ENCODE data around the gene COL23A1.
"Not testable (repeated sequence)": the region's sequence is repeated elsewhere in the genome, so short reads cannot be mapped to it uniquely, and the experiment has no call there.

Gene COL23A1

DNA sequence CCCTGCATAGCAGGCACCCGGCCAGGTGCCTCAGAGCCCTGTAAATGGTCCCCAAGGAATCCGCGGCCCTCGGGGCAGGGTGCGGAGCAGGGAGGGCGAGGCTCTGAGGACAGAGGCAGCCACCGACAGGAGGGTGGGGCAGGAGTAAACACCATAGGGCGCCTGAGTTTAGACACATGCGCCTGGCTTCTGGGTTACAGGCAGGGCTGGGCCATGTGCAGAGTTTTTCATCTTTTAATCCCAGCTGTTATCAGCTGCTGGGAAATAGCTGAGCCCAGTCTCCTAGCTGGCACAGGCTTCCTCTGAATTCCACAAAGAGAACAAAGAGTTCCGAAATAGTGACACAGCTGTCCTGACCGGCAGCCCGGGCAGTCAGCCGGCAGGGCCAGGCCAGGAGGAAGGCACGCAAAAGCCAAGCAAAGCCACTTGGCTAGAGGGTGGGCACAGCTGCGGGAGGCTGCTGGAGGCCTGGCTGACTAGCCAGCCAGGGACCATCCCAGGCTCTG is 258.6 kb downstream of the COL23A1 start:
- no peak for DNase-seq

- DNase-seq, result no peak
These were observed 259.3 kb downstream of the COL23A1 start for GRCh38 chr5:178330791-178331404.

DNA sequence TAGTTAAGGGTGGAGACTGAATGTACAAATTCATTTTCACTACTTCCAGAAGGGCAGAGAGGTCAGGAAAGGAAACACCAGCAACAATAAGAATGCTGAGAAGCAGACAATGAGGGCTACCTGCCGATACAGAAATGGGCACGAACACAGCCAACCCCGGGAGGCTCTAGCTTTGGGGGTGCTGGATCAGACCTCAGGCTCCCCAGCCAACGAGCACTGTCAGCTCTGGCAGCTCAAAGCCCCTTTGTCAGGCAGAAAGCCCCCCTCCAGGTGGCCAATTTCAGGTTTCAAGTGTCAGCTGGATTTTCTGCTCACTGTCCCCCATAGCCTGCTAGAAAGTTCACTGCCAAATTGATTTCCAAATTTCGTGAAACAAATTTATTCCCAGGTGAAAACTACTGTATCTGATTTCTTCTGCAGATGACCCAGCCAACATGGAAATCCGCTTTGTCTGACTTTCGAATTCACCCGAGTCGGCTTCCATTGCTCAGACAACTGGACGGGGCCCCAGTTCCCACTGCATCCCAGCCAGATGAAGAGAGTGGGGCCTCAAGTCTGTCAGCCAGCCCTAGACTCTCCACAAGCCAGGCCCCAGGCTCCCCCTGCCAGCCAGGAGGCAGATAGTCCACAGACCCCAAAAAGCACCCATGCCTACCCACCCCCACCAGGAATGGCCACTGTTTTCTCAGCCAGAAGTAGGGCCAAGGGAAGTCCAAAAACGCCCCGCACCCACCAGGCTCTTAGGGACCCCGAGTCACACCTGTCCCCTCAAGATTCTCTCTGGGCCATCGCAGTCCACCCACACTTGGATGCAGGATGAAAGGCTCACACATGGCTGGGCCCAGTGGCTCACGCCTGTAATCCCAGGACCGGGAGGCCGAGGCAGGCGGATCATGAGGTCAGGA is 261.1 kb downstream of the COL23A1 start:
- DNase-seq, result no peak

- DNase-seq, result no peak
These were observed 262.1 kb downstream of the COL23A1 start for GRCh38 chr5:178327931-178328711.

DNA sequence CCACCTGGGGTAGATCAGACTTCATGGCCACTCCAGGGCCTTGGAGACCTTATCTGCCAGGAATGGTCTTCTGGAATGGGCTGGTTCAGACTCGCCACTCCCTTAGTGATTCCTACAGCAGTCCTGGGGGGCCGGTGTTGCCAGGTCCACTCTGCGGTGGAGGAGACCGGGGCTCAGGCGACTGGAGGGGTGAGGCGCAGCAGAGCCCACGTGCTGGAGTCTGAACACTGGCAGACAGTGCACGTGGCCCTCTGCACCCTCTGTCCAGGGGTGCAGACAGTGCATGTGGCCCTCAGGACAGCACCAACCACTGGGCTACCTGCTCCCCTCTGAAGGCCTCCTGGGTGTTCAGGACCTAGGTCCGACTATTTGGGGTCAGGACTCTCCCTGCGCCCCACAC is 262.7 kb downstream of the COL23A1 start:
- no peak for DNase-seq

GRCh38 chr5:178326374-178326715 is 263.8 kb downstream of the COL23A1 start:
- DNase-seq, result no peak

GRCh38 chr5:178325679-178326373 is 264.4 kb downstream of the COL23A1 start:
- no peak for DNase-seq

DNA sequence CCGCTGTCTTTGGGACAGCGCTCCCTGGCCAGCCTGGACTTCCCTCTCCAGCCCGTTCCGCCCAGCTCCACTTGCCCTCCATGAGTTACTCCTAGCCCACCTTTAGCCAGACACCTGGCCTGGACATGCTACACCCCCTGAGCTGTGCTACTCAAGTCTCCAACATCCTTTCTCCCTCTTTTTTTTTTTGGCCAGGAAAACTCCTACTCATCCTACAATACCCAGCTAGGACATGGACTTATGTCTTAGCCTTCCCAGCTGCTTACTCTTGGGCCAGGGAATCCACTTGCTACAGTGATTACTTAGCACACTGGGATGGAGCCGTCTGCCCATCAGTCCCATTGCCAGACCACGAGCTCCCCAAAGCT is 264.9 kb downstream of the COL23A1 start:
- DNase-seq, result no peak

- DNase-seq, result no peak
These were observed 265.5 kb downstream of the COL23A1 start for GRCh38 chr5:178324481-178325310.

DNA sequence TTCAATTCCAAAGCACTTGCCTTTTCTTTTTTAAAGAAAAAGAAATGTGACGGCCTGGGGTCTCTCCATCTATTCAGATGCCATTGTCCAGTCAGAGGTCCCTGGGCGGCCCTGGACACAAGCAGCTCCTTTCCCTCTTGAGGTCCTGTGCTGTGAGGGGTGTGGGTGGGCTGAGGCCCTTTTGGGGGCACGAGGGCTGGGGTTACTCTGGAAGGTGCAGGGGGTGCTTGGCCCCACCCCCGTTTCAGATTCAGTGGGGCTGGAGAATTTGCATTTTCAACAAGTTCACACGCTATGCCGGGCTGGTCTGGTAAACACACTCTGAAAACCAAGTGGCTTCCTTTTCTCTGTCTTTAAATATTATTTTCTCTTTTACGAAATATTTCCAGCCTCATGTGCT is 266.2 kb downstream of the COL23A1 start:
- DNase-seq, result no peak

DNA sequence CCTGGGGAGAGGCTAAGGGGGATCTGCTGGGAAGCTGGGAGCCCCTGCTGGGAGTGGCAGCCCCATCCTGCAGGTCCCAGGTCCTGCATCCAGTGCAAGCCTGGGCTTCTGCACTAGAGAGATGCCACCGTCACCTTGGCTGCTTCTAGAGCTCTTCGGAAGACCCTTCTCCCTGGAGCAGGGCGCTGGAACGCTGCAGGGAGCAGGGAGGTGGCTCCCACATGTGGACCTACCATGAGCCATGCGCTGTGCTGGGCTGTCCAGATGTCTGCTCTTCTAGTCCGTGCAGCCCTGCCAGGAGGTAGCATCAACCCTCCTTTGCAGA is 266.7 kb downstream of the COL23A1 start:
- no peak for DNase-seq

GRCh38 chr5:178322736-178323540 is 267.3 kb downstream of the COL23A1 start:
- DNase-seq, result no peak

DNA sequence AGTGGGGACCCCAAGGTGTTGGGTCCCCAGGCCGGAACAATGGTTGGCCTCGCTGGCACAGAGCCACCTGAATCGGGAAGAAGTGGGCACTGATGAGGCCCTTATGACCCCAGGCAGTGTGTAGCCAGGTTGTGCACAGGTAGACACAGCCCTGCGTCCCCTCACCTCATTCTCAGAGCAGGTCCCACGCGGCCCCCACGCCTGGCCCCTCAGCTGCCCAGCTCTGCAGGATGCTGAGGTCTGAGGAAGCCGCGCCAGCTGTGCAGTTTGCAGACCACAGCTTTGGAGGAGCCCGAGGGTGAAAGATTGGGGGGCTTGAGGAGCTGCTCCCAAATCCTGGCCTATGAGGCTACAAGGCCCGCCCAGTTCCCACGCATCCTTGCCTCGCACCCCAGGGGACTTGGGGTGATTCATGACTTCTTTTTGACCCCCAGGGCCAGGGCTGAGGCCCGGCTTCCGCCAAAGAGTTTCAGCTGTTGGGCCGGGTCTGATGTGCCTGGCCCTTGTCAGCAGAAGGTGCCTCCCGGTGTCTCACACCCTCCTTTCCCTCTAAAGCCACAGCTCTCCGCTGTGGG is 269.8 kb downstream of the COL23A1 start:
- DNase-seq, result no peak

- no peak for DNase-seq
These were observed 270.6 kb downstream of the COL23A1 start for GRCh38 chr5:178319541-178320041.

DNA sequence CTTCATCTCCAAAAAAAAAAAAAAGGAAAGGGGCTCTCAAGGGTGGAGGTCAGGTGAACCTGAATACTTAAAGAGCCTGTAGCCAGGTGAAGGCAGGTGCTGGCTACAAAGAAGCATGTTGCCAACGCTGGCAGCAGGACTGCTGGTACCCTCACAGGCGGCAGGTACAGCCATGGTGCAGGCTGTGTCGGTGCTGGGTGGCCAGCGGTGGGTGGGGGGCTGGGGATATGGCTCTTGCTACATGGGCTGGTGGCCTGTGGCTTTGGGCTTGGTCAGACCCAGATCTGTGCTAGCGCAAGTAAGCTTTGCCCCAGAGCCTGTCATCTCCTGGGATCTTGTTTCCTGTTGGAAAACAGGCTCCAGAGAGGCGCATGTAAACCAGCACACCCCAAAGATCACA is 271.3 kb downstream of the COL23A1 start:
- no peak for DNase-seq

- no peak for DNase-seq
These were observed 271.8 kb downstream of the COL23A1 start for GRCh38 chr5:178318382-178318781.

- not testable (repeated sequence) for DNase-seq
These were observed 272.5 kb downstream of the COL23A1 start for GRCh38 chr5:178317727-178318126.

- no peak for DNase-seq
These were observed 275.0 kb downstream of the COL23A1 start for GRCh38 chr5:178314961-178315820.

DNA sequence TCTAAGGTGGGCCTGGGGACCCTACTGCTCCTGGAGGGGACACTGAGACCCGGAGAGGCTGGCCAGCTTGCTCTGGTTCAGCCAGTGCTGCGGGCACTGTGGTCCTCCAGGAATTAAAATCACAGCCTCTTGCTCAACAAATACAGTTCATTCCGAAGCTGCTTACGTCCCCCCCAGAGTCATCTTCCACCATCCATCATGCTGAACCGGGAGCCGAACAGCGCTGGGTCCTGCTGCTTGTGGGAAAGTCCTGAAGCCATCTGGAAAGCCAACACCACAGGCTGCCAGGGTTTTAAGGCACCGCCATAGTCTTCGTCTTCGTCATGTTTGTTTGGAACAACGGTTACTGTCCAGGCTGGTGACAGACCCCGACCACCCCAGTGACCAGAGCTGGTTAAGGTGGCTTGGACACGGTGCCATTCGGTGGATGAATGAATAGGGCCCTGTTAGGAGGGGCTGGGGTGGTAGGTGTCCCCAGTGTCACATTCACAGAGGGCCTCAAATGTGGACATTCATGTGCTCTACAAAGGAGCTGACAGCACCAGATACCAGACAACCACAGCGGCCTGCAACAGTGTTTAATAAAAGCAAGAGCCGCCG is 276.0 kb downstream of the COL23A1 start:
- DNase-seq, result no peak

All from hematopoietic multipotent progenitor cell treated with erythropoietin and hydrocortisone succinate and interleukin-3 and kit ligand, for 8 days (in vitro differentiated cells).